KOPT-K1 (cell line): ENCODE results near the gene MMP28.
A peak's percentile ranks its signal among the peaks of the same experiment; 100 is the strongest.
"Not testable (repeated sequence)": the region's sequence is repeated elsewhere in the genome, so short reads cannot be mapped to it uniquely, and the experiment has no call there.

Source experiments
- H3K27ac ChIP-seq: fragments of 200-600 bp; sonication (generic); 2 replicates; pipeline ENCODE4 v1.5.1; 2016; ENCODE audit warnings: antibody characterized with exemption, mild to moderate bottlenecking, low read depth, low read length; ENCODE audit not compliant: poor library complexity, severe bottlenecking
- H3K36me3 ChIP-seq: fragments of 200-600 bp; sonication (generic); 2 replicates; pipeline ENCODE4 v1.5.1; 2017; ENCODE audit warnings: antibody characterized with exemption, mild to moderate bottlenecking, low read length, moderate library complexity; ENCODE audit not compliant: insufficient read depth
- H3K9me3 ChIP-seq: fragments of 200-600 bp; sonication (generic); 2 replicates; pipeline ENCODE4 v1.5.1; 2017; ENCODE audit warnings: antibody characterized with exemption, low read length, mild to moderate bottlenecking; ENCODE audit not compliant: insufficient read depth, poor library complexity, severe bottlenecking

MMP28 gene

DNA sequence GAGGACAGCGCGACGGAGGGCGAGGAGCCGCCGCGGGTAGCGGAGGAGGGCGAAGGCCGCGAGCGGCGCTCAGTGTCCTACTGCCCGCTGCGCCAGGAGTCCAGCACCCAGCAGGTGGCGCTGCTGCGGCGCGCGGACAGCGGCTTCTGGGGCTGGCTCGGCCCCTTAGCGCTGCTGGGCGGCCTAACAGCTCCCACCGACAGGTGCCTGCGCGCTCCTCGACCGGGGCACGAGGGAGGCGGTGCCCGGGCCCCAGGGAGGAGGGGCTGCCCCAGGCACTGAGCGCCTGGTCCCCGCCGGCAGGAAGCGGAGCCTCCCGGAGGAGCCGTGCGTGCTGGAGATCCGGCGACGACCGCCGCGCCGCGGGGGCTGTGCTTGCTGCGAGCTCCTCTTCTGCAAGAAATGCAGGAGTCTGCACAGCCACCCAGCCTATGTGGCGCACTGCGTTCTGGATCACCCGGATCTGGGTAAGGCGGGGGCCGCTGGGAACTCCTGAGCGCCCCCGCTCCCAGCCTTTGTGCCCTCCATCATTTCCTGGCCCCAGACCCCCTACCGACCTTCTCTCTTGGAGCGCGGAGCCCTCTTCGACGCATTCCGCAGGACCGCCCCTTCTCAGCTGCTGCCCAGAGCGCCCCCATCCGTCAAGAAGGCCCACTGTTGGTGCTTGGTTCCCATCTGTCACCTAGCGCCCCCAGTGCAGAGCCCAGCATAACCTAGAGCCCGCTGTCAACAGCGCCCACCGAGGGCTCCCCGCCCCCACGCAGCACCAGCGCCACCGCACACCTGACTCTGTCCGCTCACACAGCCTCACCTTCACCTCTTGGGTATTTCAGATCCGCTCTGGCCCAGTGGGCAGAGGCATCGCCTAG, 31.1 kb downstream of the MMP28 start:
- Histone ChIP-seq H3K27ac (peak overlapping the region; percentile 48), H3K9me3 (no peaks in the 10 kb centered on the region), H3K36me3 (no peaks in the 10 kb centered on the region)

DNA sequence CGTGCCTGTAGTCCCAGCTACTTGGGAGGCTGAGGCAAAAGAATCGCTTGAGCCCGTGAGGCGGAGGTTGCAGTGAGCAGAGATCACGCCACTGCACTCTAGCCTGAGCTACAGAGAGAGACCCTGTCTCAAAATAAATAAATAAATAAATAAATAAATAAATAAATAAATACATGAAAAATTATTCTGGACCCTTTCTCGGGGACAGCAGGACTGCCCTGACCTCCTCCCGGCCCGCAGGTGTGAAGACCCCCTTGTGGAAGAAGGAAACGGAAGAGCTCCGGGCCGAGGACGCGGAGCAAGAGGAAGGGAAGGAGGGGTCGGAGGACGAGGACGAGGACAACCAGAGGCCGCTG, 31.7 kb downstream of the MMP28 start:
- Histone ChIP-seq H3K36me3 (no peaks in the 10 kb centered on the region), H3K9me3 (no peaks in the 10 kb centered on the region), H3K27ac (peak overlapping the region; percentile 48)

DNA sequence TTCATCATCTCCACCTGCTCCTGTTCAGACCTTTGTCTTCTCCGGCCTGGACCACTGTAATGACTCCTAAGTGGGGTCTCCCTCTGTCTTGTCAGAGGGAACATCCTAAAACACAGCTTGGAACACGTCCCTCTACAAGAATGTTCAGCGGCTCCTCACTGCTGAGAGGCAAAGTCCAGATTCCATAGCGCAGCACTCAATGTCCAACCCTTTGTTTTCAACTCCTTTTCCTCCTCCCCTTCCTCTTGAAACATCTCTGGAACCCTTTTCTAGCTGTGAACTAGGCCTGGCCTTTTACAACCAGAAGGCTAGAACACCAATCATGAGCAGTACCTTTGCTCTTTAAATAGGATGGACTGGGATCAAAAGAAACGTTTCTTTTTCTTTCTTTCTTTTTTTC, 33.8 kb downstream of the MMP28 start:
- Histone ChIP-seq H3K27ac (no peak overlapping the region), H3K36me3 (no peaks in the 10 kb centered on the region), H3K9me3 (no peaks in the 10 kb centered on the region)

DNA sequence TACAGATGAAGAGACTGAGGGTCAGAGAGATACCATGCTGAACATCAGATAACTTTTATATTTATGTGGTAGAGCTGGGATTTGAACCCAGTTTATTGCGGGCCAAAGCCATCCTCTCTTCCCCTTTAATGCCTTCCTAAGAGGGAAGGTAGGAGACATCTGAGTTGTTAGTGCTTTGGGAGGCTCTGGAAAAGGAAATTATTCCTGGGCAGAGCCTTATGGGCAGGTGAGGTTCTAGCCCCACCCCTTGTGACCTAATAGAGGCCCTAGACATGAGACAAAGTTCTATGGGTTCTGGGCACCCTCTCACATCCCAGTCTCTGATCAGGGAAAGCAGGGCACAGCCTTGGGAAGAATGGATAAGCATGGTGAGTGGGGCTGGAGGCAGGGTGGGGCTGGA, 34.9 kb downstream of the MMP28 start, which contains the start of gene C17orf50:
TSS of gene C17orf50 (plus strand) at position 301 of the 400 bp plus-strand sequence. CDS start at position 356, 55 bp downstream.
- Histone ChIP-seq H3K9me3 (no peaks in the 10 kb centered on the region), H3K36me3 (no peaks in the 10 kb centered on the region), H3K27ac (no peak within 1 kb of the TSS)

GRCh38 chr17:35757243-35757642, 38.2 kb downstream of the MMP28 start:
- no peak overlapping the region for H3K27ac ChIP-seq
- no peaks in the 10 kb centered on the region for H3K36me3 ChIP-seq
- H3K9me3 ChIP-seq: no peaks in the 10 kb centered on the region

- no peak within 1 kb of the TSS for H3K27ac ChIP-seq
- H3K36me3 ChIP-seq: no peaks in the 10 kb centered on the region
- no peaks in the 10 kb centered on the region for H3K9me3 ChIP-seq
These were observed 42.3 kb downstream of the MMP28 start, which contains the start of gene GAS2L2 for GRCh38 chr17:35752945-35753764. Gene GAS2L2 (minus strand): TSS chr17:35753239. CDS start chr17:35752850, 389 bp downstream.

GRCh38 chr17:35752471-35752870, 43.0 kb downstream of the MMP28 start:
- Histone ChIP-seq H3K36me3 (no peaks in the 10 kb centered on the region), H3K9me3 (no peaks in the 10 kb centered on the region), H3K27ac (no peak overlapping the region)

- not testable (repeated sequence) for H3K36me3 ChIP-seq, H3K27ac ChIP-seq, H3K9me3 ChIP-seq
These were observed 43.9 kb downstream of the MMP28 start for GRCh38 chr17:35751541-35751940.

- H3K27ac ChIP-seq: no peak overlapping the region
- H3K9me3 ChIP-seq: no peaks in the 10 kb centered on the region
- no peaks in the 10 kb centered on the region for H3K36me3 ChIP-seq
These were observed 44.7 kb downstream of the MMP28 start for GRCh38 chr17:35750526-35751395.

DNA sequence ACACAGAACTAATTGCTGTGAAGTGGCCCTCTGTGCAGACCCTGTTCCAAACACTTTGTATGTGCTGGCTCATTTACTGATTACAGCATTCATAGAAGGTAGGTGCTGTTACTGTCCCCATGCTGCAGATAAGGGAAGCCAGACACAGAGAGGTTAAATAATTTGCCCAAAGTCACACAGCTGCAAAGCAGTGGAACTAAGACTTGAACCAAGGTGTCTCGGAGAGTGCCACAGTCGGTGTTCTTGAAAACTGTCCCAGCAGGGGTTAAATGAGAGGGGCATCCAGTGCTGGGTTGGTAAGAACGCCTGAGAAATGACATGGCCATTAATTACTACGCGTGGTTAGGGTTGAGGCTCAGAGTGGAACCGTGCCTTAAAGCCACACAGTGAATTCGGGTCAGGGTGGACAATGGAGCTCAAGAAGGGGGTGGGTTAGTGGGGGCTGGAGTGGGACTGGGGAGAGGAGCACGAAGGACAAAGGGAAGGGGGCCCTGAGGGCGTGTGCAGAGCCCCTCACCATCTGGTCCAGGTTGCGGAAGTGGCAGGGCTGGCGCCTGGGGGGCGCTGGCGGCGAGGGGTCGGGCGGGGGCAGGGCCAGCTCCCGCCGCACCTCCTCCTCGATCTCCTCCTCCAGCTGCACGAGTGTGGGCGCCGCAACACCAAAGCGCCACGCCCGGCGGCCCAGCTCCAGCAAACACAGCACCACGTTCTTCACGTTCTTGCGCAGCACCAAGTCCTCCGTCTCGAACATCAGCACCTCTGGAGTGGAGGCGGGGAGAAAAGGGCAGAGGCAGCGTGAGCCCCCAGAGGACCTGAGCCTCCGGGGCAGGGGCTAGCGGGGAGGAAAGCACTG, 45.7 kb downstream of the MMP28 start:
- Histone ChIP-seq H3K27ac (no peak overlapping the region), H3K36me3 (no peaks in the 10 kb centered on the region), H3K9me3 (no peaks in the 10 kb centered on the region)

GRCh38 chr17:35748979-35749378, 46.5 kb downstream of the MMP28 start:
- no peak overlapping the region for H3K27ac ChIP-seq
- no peaks in the 10 kb centered on the region for H3K36me3 ChIP-seq
- no peaks in the 10 kb centered on the region for H3K9me3 ChIP-seq

- no peak overlapping the region for H3K27ac ChIP-seq
- no peaks in the 10 kb centered on the region for H3K36me3 ChIP-seq
- H3K9me3 ChIP-seq: no peaks in the 10 kb centered on the region
These were observed 47.0 kb downstream of the MMP28 start for GRCh38 chr17:35748341-35748841.

- no peak overlapping the region for H3K27ac ChIP-seq
- H3K9me3 ChIP-seq: no peaks in the 10 kb centered on the region
- H3K36me3 ChIP-seq: no peaks in the 10 kb centered on the region
These were observed 47.9 kb downstream of the MMP28 start for GRCh38 chr17:35747540-35748017.
